Neuron (in vitro differentiated cells): ENCODE results near the gene ESPN.

ENCODE experiments used
- H2AFZ ChIP-seq: one replicate; pipeline ENCODE4 v1.6.1; 2013; ENCODE audit warnings: low read depth, mild to moderate bottlenecking, inconsistent platforms, low read length, moderate library complexity
- H3K27me3 ChIP-seq: one replicate; pipeline ENCODE4 v1.6.1; 2013; ENCODE audit warnings: low read length; ENCODE audit not compliant: insufficient read depth
- H3K36me3 ChIP-seq: one replicate; pipeline ENCODE4 v1.6.1; 2013; ENCODE audit warnings: low read length; ENCODE audit not compliant: insufficient read depth
- H3K4me1 ChIP-seq: one replicate; pipeline ENCODE4 v1.6.1; 2013; ENCODE audit warnings: low read length; ENCODE audit not compliant: insufficient read depth
- H3K4me3 ChIP-seq: 2 replicates; pipeline ENCODE4 v1.5.1; 2013; ENCODE audit warnings: mild to moderate bottlenecking, low read length, moderate library complexity
- H3K9me3 ChIP-seq: one replicate; pipeline ENCODE4 v1.6.1; 2013; ENCODE audit warnings: low read length

Gene ESPN

GRCh38 chr1:6463120-6463412 lies 38.5 kb downstream of the ESPN start:
- Histone ChIP-seq H3K27me3 (no peaks in the 10 kb centered on the region), H3K9me3 (no peaks in the 10 kb centered on the region), H3K4me1 (no peaks in the 10 kb centered on the region), H3K36me3 (peaks cover 30% of the 10 kb centered on the region), H3K4me3 (no peak overlapping the region), H2AFZ (no peak overlapping the region)

GRCh38 chr1:6464514-6464836 lies 39.9 kb downstream of the ESPN start:
- Histone ChIP-seq H3K27me3 (no peaks in the 10 kb centered on the region), H3K4me1 (no peaks in the 10 kb centered on the region), H3K36me3 (peaks cover 45% of the 10 kb centered on the region), H2AFZ (no peak overlapping the region), H3K4me3 (no peak overlapping the region), H3K9me3 (no peaks in the 10 kb centered on the region)

GRCh38 chr1:6464915-6465314 lies 40.3 kb downstream of the ESPN start:
- no peaks in the 10 kb centered on the region for H3K9me3 ChIP-seq
- no peak overlapping the region for H3K4me3 ChIP-seq
- H3K36me3 ChIP-seq: peaks cover 49% of the 10 kb centered on the region
- H2AFZ ChIP-seq: no peak overlapping the region
- no peaks in the 10 kb centered on the region for H3K4me1 ChIP-seq
- H3K27me3 ChIP-seq: no peaks in the 10 kb centered on the region

- Histone ChIP-seq H3K36me3 (peaks cover 55% of the 10 kb centered on the region), H3K27me3 (no peaks in the 10 kb centered on the region), H3K4me3 (no peak overlapping the region), H3K4me1 (no peaks in the 10 kb centered on the region), H2AFZ (no peak overlapping the region), H3K9me3 (no peaks in the 10 kb centered on the region)
Measured at GRCh38 chr1:6465461-6466005, 41.0 kb downstream of the ESPN start.

GRCh38 chr1:6466023-6466422 lies 41.4 kb downstream of the ESPN start, which contains the start of gene TNFRSF25:
Gene TNFRSF25 (minus strand): TSS chr1:6466173. CDS start chr1:6466107, 66 bp downstream.
- Histone ChIP-seq H3K27me3 (no peaks in the 10 kb centered on the region), H3K4me1 (no peaks in the 10 kb centered on the region), H3K9me3 (no peaks in the 10 kb centered on the region), H2AFZ (no peak within 1 kb of the TSS), H3K4me3 (no peak within 1 kb of the TSS), H3K36me3 (peaks cover 56% of the 10 kb centered on the region)

- Histone ChIP-seq H3K9me3 (no peaks in the 10 kb centered on the region), H3K4me3 (no peak overlapping the region), H3K4me1 (no peaks in the 10 kb centered on the region), H2AFZ (no peak overlapping the region), H3K27me3 (no peaks in the 10 kb centered on the region), H3K36me3 (peaks cover 57% of the 10 kb centered on the region)
Measured at GRCh38 chr1:6466751-6467150, 42.2 kb downstream of the ESPN start.

GRCh38 chr1:6467224-6467623 lies 42.6 kb downstream of the ESPN start:
- Histone ChIP-seq H3K36me3 (peaks cover 56% of the 10 kb centered on the region), H3K27me3 (no peaks in the 10 kb centered on the region)

GRCh38 chr1:6467744-6468688 lies 43.4 kb downstream of the ESPN start:
- Histone ChIP-seq H3K9me3 (no peaks in the 10 kb centered on the region), H3K4me3 (no peak overlapping the region), H3K36me3 (peaks cover 56% of the 10 kb centered on the region), H3K4me1 (no peaks in the 10 kb centered on the region), H2AFZ (no peak overlapping the region), H3K27me3 (no peaks in the 10 kb centered on the region)

More at GRCh38 chr1:6467224-6467623, 42.6 kb downstream of the ESPN start:
- Histone ChIP-seq H3K4me1 (no peaks in the 10 kb centered on the region), H3K9me3 (no peaks in the 10 kb centered on the region), H2AFZ (no peak overlapping the region), H3K4me3 (no peak overlapping the region)

- H3K27me3 ChIP-seq: no peaks in the 10 kb centered on the region
- H3K4me3 ChIP-seq: no peak overlapping the region
- peaks cover 59% of the 10 kb centered on the region for H3K36me3 ChIP-seq
- H3K4me1 ChIP-seq: no peaks in the 10 kb centered on the region
- H3K9me3 ChIP-seq: no peaks in the 10 kb centered on the region
- no peak overlapping the region for H2AFZ ChIP-seq
Measured at GRCh38 chr1:6468729-6469461, 44.3 kb downstream of the ESPN start.

- Histone ChIP-seq H3K9me3 (no peaks in the 10 kb centered on the region), H3K36me3 (peaks cover 60% of the 10 kb centered on the region), H3K27me3 (no peaks in the 10 kb centered on the region), H3K4me1 (no peaks in the 10 kb centered on the region), H2AFZ (no peak overlapping the region), H3K4me3 (no peak overlapping the region)
Measured at GRCh38 chr1:6470132-6471085, 45.8 kb downstream of the ESPN start.

GRCh38 chr1:6471086-6471969 lies 46.8 kb downstream of the ESPN start:
- H3K36me3 ChIP-seq: peaks cover 60% of the 10 kb centered on the region

GRCh38 chr1:6471970-6472368 lies 47.4 kb downstream of the ESPN start:
- no peak overlapping the region for H3K4me3 ChIP-seq
- no peaks in the 10 kb centered on the region for H3K27me3 ChIP-seq
- peaks cover 5% of the 10 kb centered on the region for H3K4me1 ChIP-seq
- no peaks in the 10 kb centered on the region for H3K9me3 ChIP-seq
- no peak overlapping the region for H2AFZ ChIP-seq
- H3K36me3 ChIP-seq: peaks cover 60% of the 10 kb centered on the region

More at GRCh38 chr1:6471086-6471969, 46.8 kb downstream of the ESPN start:
- no peak overlapping the region for H3K4me3 ChIP-seq
- no peaks in the 10 kb centered on the region for H3K4me1 ChIP-seq
- H3K9me3 ChIP-seq: no peaks in the 10 kb centered on the region
- H2AFZ ChIP-seq: no peak overlapping the region
- H3K27me3 ChIP-seq: no peaks in the 10 kb centered on the region
